Right lobe of liver (tissue), 6 donors: ENCODE data around the gene GGA1. TPM values are rescaled to one million over a fixed set of nuclear protein-coding genes. Genes with fewer than 3 reads are reported as not detected.

ENCODE experiments used
- ATAC-seq, 4 donors: fragments of 200-7000 bp; cut with Tn5 transposase; one replicate each; pipeline ENCODE4 v1.9.1; 2020; ENCODE audit warnings: mild to moderate bottlenecking in 4 of 4, moderate library complexity in 4 of 4
- DNase-seq, 3 donors: peaks; one replicate each; pipeline ENCODE4 v3.0.0-alpha.2; 2020
- H3K27ac ChIP-seq, 3 donors: fragments of 200-600 bp; one replicate each; pipeline ENCODE4 v1.8.0; 2022
- H3K27me3 ChIP-seq, 2 donors: fragments of 200-600 bp; one replicate each; pipeline ENCODE4 v1.8.0; 2022
- H3K36me3 ChIP-seq, 4 donors: fragments of 200-600 bp; sonication (generic) in 1 of 4; one replicate each; pipeline versions ENCODE4 v1.5.1 to v1.8.0; 2017 to 2022; ENCODE audit warnings: control low read depth in 1 of 4
- H3K4me1 ChIP-seq, 4 donors: fragments of 200-600 bp; sonication (generic) in 1 of 4; one replicate each; pipeline versions ENCODE4 v1.5.1 to v1.8.0; 2017 to 2022; ENCODE audit warnings: control low read depth in 1 of 4
- H3K4me3 ChIP-seq, 3 donors: fragments of 200-600 bp; one replicate each; pipeline ENCODE4 v1.8.0; 2022
- H3K9me3 ChIP-seq, 4 donors: fragments of 200-600 bp; sonication (generic) in 1 of 4; one replicate each; pipeline versions ENCODE4 v1.5.1 to v1.8.0; 2017 to 2022; ENCODE audit warnings: control low read depth in 1 of 4
- POLR2A ChIP-seq: fragments of 450-650 bp; IDR thresholded peaks from one replicate; pipeline ENCODE4 v1.6.1; 2017; ENCODE audit warnings: antibody characterized with exemption, mild to moderate bottlenecking
- WGBS: methylation state at CpG from one replicate; pipeline ENCODE4 v1.1.6; 2018; ENCODE audit warnings: low coverage, low lambda C conversion rate; ENCODE audit not compliant: insufficient coverage; ENCODE audit errors: missing lambda C conversion rate; 5-methylcytosine and 5-hydroxymethylcytosine counted together
- intact Hi-C, 2 donors: fragments of 100-400 bp; cut with DNase I; formaldehyde crosslinking; loops; one replicate each; pipeline versions ENCODE4 v1.11.2 to v1.14.1; 2022
- long read RNA-seq: library from polyadenylated mRNA; unstranded; transcript quantifications from one replicate; pipeline ENCODE4 v2.0.0, GENCODE V29; 2019
- total RNA-seq, 6 experiments: library from RNA; depleted of rRNA in 2 of 6; stranded (reverse); fragments of >200 nt in 2 of 6; fragmentation: NEBNext Ultra II Directional in 3 of 6; extraction: Animal tissue kit (Norgen Biotek cat#: 25700) in 3 of 6; gene quantifications; one replicate each; pipeline versions ENCODE4 v1.1.0 to v1.2.4, GENCODE V29; 2016 to 2023
- TF ChIP-seq, protein P1 (sequence below), 4 donors: fragments of 200-600 bp in 3 of 4; fragments of 450-650 bp in 1 of 4; IDR thresholded peaks; one replicate each; pipeline versions ENCODE4 v1.5.1 to v1.8.0; 2016 to 2022; ENCODE audit warnings: antibody characterized with exemption in 4 of 4, mild to moderate bottlenecking in 2 of 4
- donor health status: DM: no; HTN: yes; CAD: no.
- donor health status: DM: no; HTN: no; CAD: no.
- donor health status: DM: no; HTN: no; CAD: no.
- donor health status: DM: no; HTN: yes; CAD: no.
- donor health status: DM: no; HTN: yes; CAD: no.

GGA1 gene, protein sequence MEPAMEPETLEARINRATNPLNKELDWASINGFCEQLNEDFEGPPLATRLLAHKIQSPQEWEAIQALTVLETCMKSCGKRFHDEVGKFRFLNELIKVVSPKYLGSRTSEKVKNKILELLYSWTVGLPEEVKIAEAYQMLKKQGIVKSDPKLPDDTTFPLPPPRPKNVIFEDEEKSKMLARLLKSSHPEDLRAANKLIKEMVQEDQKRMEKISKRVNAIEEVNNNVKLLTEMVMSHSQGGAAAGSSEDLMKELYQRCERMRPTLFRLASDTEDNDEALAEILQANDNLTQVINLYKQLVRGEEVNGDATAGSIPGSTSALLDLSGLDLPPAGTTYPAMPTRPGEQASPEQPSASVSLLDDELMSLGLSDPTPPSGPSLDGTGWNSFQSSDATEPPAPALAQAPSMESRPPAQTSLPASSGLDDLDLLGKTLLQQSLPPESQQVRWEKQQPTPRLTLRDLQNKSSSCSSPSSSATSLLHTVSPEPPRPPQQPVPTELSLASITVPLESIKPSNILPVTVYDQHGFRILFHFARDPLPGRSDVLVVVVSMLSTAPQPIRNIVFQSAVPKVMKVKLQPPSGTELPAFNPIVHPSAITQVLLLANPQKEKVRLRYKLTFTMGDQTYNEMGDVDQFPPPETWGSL
- total RNA-seq, result 10 to 100 TPM; 18.4 to 27.3 (median 24.1) TPM
- long read RNA-seq, partial matches to known transcripts, result 3 of 8 reads
- long read RNA-seq, other reads (novel, unspliced or antisense), result 3 of 8 reads

GRCh38 chr22:37608477-37609239 is at the start of gene GGA1:
Gene GGA1 (plus strand): TSS chr22:37608834. CDS start chr22:37608861, 27 bp downstream.
- no peaks in the 10 kb centered on the region for H3K27me3 ChIP-seq
- TF ChIP-seq, protein P1, sequence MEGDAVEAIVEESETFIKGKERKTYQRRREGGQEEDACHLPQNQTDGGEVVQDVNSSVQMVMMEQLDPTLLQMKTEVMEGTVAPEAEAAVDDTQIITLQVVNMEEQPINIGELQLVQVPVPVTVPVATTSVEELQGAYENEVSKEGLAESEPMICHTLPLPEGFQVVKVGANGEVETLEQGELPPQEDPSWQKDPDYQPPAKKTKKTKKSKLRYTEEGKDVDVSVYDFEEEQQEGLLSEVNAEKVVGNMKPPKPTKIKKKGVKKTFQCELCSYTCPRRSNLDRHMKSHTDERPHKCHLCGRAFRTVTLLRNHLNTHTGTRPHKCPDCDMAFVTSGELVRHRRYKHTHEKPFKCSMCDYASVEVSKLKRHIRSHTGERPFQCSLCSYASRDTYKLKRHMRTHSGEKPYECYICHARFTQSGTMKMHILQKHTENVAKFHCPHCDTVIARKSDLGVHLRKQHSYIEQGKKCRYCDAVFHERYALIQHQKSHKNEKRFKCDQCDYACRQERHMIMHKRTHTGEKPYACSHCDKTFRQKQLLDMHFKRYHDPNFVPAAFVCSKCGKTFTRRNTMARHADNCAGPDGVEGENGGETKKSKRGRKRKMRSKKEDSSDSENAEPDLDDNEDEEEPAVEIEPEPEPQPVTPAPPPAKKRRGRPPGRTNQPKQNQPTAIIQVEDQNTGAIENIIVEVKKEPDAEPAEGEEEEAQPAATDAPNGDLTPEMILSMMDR (IDR thresholded peaks at IDR 0.05), result no peak
- TF ChIP-seq POLR2A, result peak; percentile 49
- peaks cover 0 to 22% (median 2%) of the 10 kb centered on the region in 4 donors for H3K4me1 ChIP-seq
- H3K36me3 ChIP-seq, result no peaks in the 10 kb centered on the region
- intact Hi-C loops, result no loop called here
- ATAC-seq (peak; percentile 87 to 93 (median 90)), DNase-seq (peak; percentile 97 to 98 (median 98))
- H3K4me3 ChIP-seq, result peak within 1 kb of the TSS; percentile 86 to 97 (median 90)
- peak within 1 kb of the TSS; percentile 84 to 89 (median 88) for H3K27ac ChIP-seq
- WGBS, result 0% methylated on average over 19 of the region's 82 CpGs
- no peaks in the 10 kb centered on the region for H3K9me3 ChIP-seq

- DNase-seq, result no peak
- Histone ChIP-seq H3K4me1 (peaks cover 0 to 59% (median 30%) of the 10 kb centered on the region in 4 donors), H3K9me3 (no peaks in the 10 kb centered on the region), H3K4me3 (peak overlapping the region; percentile 38 to 84 (median 48)), H3K36me3 (no peaks in the 10 kb centered on the region), H3K27me3 (no peaks in the 10 kb centered on the region), H3K27ac (peak overlapping the region; percentile 95 to 99 (median 95))
- WGBS, result 0% methylated on average over 1 of the region's 6 CpGs
- no peak for TF ChIP-seq POLR2A
- TF ChIP-seq, protein P1 (IDR thresholded peaks at IDR 0.05), result no peak
- intact Hi-C loops, result no loop called here
- no peak for ATAC-seq
Measured at GRCh38 chr22:37559521-37559900, 49.1 kb upstream of the GGA1 start.

GRCh38 chr22:37559901-37560607 is 48.6 kb upstream of the GGA1 start, which contains the start of gene CDC42EP1:
Gene CDC42EP1 (plus strand): TSS chr22:37560480. CDS start chr22:37566350, 5,870 bp downstream.
- TF ChIP-seq, protein P1 (IDR thresholded peaks at IDR 0.05), result peak in 1 of 4 donors; percentile 6
- TF ChIP-seq POLR2A, result peak; percentile 96
- no peaks in the 10 kb centered on the region for H3K9me3 ChIP-seq
- no peaks in the 10 kb centered on the region for H3K36me3 ChIP-seq
- H3K27me3 ChIP-seq, result no peaks in the 10 kb centered on the region
- ATAC-seq (peak; percentile 20 to 68 (median 59)), DNase-seq (peak; percentile 78 to 88 (median 79))
- 6% methylated on average over 11 of the region's 76 CpGs for WGBS
- H3K4me1 ChIP-seq, result peaks cover 0 to 64% (median 33%) of the 10 kb centered on the region in 4 donors
- peak within 1 kb of the TSS; percentile 63 to 86 (median 84) for H3K4me3 ChIP-seq
- peak within 1 kb of the TSS; percentile 95 to 99 (median 97) for H3K27ac ChIP-seq
- intact Hi-C loops, result no loop called here
